Measurements from ENCODE around the gene SPO11.

GRCh38 chr20:57378646-57379262 is 49.2 kb downstream of the SPO11 start:
- no peak for TF ChIP-seq POLR2AphosphoS5 (IDR thresholded peaks at IDR 0.05)
- TF ChIP-seq, protein P1, sequence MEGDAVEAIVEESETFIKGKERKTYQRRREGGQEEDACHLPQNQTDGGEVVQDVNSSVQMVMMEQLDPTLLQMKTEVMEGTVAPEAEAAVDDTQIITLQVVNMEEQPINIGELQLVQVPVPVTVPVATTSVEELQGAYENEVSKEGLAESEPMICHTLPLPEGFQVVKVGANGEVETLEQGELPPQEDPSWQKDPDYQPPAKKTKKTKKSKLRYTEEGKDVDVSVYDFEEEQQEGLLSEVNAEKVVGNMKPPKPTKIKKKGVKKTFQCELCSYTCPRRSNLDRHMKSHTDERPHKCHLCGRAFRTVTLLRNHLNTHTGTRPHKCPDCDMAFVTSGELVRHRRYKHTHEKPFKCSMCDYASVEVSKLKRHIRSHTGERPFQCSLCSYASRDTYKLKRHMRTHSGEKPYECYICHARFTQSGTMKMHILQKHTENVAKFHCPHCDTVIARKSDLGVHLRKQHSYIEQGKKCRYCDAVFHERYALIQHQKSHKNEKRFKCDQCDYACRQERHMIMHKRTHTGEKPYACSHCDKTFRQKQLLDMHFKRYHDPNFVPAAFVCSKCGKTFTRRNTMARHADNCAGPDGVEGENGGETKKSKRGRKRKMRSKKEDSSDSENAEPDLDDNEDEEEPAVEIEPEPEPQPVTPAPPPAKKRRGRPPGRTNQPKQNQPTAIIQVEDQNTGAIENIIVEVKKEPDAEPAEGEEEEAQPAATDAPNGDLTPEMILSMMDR (IDR thresholded peaks at IDR 0.05) = no peak

Measured in prostate gland (tissue), 2 donors.